ENCODE results near the gene OST4. TPM values are rescaled to one million over a fixed set of nuclear protein-coding genes. Genes with fewer than 3 reads are reported as not detected.

The OST4 gene
- total RNA-seq, 3 donors from 2014 or later (not counting 1 experiment from before 2014, with no cell fraction given), result 178 to 207 (median 192) TPM

GRCh38 chr2:27082773-27083409 lies 11.4 kb upstream of the OST4 start:
- DNase-seq (no peak), ATAC-seq (no peak)
- H3K27ac Mint-ChIP-seq, result no peak overlapping the region
- Histone ChIP-seq H3K27me3 (ENCODE audit: control insufficient read depth, insufficient read depth, low read length) (no peaks in the 10 kb centered on the region), H3K27ac (ENCODE audit: low read length) (no peak overlapping the region), H3K4me3 (ENCODE audit: low read length) (no peak overlapping the region), H3K4me1 (ENCODE audit: control insufficient read depth, insufficient read depth, low read length) (peaks cover 45% of the 10 kb centered on the region), H3K36me3 (ENCODE audit: control insufficient read depth, insufficient read depth, low read length) (no peaks in the 10 kb centered on the region), H3K9me3 (ENCODE audit: control insufficient read depth, insufficient read depth, low read length) (no peaks in the 10 kb centered on the region)
- 97% methylated on average over 27 of the region's 27 CpGs for WGBS (ENCODE audit: insufficient coverage)
- H3K27me3 Mint-ChIP-seq (ENCODE audit: low read depth in 2 of 2), result no peaks in the 10 kb centered on the region
- no peak overlapping the region for H3K4me3 Mint-ChIP-seq
- TF ChIP-seq, protein P1, sequence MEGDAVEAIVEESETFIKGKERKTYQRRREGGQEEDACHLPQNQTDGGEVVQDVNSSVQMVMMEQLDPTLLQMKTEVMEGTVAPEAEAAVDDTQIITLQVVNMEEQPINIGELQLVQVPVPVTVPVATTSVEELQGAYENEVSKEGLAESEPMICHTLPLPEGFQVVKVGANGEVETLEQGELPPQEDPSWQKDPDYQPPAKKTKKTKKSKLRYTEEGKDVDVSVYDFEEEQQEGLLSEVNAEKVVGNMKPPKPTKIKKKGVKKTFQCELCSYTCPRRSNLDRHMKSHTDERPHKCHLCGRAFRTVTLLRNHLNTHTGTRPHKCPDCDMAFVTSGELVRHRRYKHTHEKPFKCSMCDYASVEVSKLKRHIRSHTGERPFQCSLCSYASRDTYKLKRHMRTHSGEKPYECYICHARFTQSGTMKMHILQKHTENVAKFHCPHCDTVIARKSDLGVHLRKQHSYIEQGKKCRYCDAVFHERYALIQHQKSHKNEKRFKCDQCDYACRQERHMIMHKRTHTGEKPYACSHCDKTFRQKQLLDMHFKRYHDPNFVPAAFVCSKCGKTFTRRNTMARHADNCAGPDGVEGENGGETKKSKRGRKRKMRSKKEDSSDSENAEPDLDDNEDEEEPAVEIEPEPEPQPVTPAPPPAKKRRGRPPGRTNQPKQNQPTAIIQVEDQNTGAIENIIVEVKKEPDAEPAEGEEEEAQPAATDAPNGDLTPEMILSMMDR (IDR thresholded peaks at IDR 0.05), result no peak
- H3K36me3 Mint-ChIP-seq, result no peaks in the 10 kb centered on the region
- intact Hi-C loops (cut with micrococcal nuclease), result loop anchor here (10.0 kb wide), 1 partner anchor 52 kb away; the partner anchor contains the start of genes PREB and PRR30
- H3K4me1 Mint-ChIP-seq, result peaks cover 29 to 45% of the 10 kb centered on the region in 2 donors
- H3K9me3 Mint-ChIP-seq, result no peaks in the 10 kb centered on the region

DNA sequence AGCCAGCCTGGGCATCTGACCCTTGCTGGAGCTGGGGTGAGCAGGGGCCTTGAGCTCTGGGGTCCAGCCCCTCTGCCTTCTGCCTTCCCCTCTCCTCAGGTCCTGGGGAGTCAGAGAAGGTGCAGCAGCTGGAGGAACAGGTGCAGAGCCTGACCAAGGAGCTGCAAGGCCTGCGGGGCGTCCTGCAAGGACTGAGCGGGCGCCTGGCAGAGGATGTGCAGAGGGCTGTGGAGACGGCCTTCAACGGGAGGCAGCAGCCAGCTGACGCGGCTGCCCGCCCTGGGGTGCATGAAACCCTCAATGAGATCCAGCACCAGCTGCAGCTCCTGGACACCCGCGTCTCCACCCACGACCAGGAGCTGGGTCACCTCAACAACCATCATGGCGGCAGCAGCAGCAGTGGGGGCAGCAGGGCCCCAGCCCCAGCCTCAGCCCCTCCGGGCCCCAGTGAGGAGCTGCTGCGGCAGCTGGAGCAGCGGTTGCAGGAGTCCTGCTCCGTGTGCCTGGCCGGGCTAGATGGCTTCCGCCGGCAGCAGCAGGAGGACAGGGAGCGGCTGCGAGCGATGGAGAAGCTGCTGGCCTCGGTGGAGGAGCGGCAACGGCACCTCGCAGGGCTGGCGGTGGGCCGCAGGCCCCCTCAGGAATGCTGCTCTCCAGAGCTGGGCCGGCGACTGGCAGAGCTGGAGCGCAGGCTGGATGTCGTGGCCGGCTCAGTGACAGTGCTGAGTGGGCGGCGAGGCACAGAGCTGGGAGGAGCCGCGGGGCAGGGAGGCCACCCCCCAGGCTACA lies 10.7 kb upstream of the OST4 start:
- TF ChIP-seq, protein P1 (IDR thresholded peaks at IDR 0.05), result no peak

GRCh38 chr2:27080603-27080936 lies 9.1 kb upstream of the OST4 start:
- intact Hi-C loops (cut with micrococcal nuclease), result loop anchor here (10.0 kb wide), 1 partner anchor 54 kb away; the partner anchor contains the start of genes PREB and PRR30
- H3K36me3 ChIP-seq (ENCODE audit: control insufficient read depth, insufficient read depth, low read length), result no peaks in the 10 kb centered on the region
- Mint-ChIP-seq H3K9me3 (no peaks in the 10 kb centered on the region), H3K36me3 (no peaks in the 10 kb centered on the region), H3K4me3 (peak overlapping the region; percentile 81), H3K27me3 (ENCODE audit: low read depth in 2 of 2) (no peaks in the 10 kb centered on the region), H3K4me1 (peaks cover 26 to 50% of the 10 kb centered on the region in 2 donors), H3K27ac (peak overlapping the region; percentile 86 to 92)
- H3K27me3 ChIP-seq (ENCODE audit: control insufficient read depth, insufficient read depth, low read length), result no peaks in the 10 kb centered on the region
- no peak for DNase-seq
- peak overlapping the region; percentile 62 for H3K27ac ChIP-seq (ENCODE audit: low read length)
- TF ChIP-seq, protein P1 (IDR thresholded peaks at IDR 0.05), result no peak
- no peak for ATAC-seq
- H3K4me3 ChIP-seq (ENCODE audit: low read length), result no peak overlapping the region
- no peaks in the 10 kb centered on the region for H3K9me3 ChIP-seq (ENCODE audit: control insufficient read depth, insufficient read depth, low read length)
- peaks cover 41% of the 10 kb centered on the region for H3K4me1 ChIP-seq (ENCODE audit: control insufficient read depth, insufficient read depth, low read length)
- WGBS (ENCODE audit: insufficient coverage), result 96% methylated on average over 14 of the region's 14 CpGs

More for the DNA sequence above, 10.7 kb upstream of the OST4 start:
- ATAC-seq (no peak), DNase-seq (no peak)
- peak overlapping the region; percentile 86 to 92 for H3K27ac Mint-ChIP-seq
- peaks cover 43% of the 10 kb centered on the region for H3K4me1 ChIP-seq (ENCODE audit: control insufficient read depth, insufficient read depth, low read length)
- H3K4me1 Mint-ChIP-seq, result peaks cover 27 to 45% of the 10 kb centered on the region in 2 donors
- H3K27me3 ChIP-seq (ENCODE audit: control insufficient read depth, insufficient read depth, low read length), result no peaks in the 10 kb centered on the region
- H3K9me3 Mint-ChIP-seq, result no peaks in the 10 kb centered on the region
- intact Hi-C loops (cut with micrococcal nuclease), result loop anchor here (1.0 to 10.0 kb wide), 2 partner anchors 11 to 53 kb away; partner anchors contain the start of genes OST4, PREB and PRR30
- 96% methylated on average over 38 of the region's 38 CpGs for WGBS (ENCODE audit: insufficient coverage)
- peak overlapping the region; percentile 81 for H3K4me3 Mint-ChIP-seq
- H3K4me3 ChIP-seq (ENCODE audit: low read length), result no peak overlapping the region
- H3K36me3 ChIP-seq (ENCODE audit: control insufficient read depth, insufficient read depth, low read length), result no peaks in the 10 kb centered on the region
- no peaks in the 10 kb centered on the region for H3K27me3 Mint-ChIP-seq (ENCODE audit: low read depth in 2 of 2)
- no peaks in the 10 kb centered on the region for H3K36me3 Mint-ChIP-seq
- H3K27ac ChIP-seq (ENCODE audit: low read length), result peak overlapping the region; percentile 62
- no peaks in the 10 kb centered on the region for H3K9me3 ChIP-seq (ENCODE audit: control insufficient read depth, insufficient read depth, low read length)
